T-helper 1 cell treated with Interleukin-12 subunit alpha and Interleukin-12 subunit beta and Interleukin-4 antibody, amounts not matched to agents 30 ng/mL and 1 ng/mL, for 36 hours (primary cell): ENCODE results near the gene RASL10B. TPM values are rescaled to one million over a fixed set of nuclear protein-coding genes. Genes with fewer than 3 reads are reported as not detected.

Experiments used
- intact Hi-C: fragments of 100-400 bp; cut with micrococcal nuclease; formaldehyde crosslinking; loops from one replicate; pipeline ENCODE4 v1.15.1; 2024
- total RNA-seq: library from RNA; stranded (reverse); gene quantifications from 2 replicates; pipeline ENCODE4 v1.2.3, GENCODE V29; 2022

The RASL10B gene
- total RNA-seq, 1 donor from 2014 or later = 0.29 TPM

- intact Hi-C loops = no loop called here
Observed at GRCh38 chr17:35790841-35791240, 59.4 kb downstream of the RASL10B start.

- intact Hi-C loops = no loop called here
Observed at GRCh38 chr17:35791681-35792350, 60.4 kb downstream of the RASL10B start.

Other genes starting within 250 kb of the RASL10B start
- 104 and 109 TPM in 2 replicates for gene SLFN12L, start 194.0 kb upstream of the RASL10B start, total RNA-seq
- gene SLFN14, start 170.8 kb upstream of the RASL10B start, total RNA-seq = 0.10 TPM in 1 of 2 replicates, not detected in the other
- 4.4 and 4.7 TPM in 2 replicates for gene PEX12, start 153.1 kb upstream of the RASL10B start, total RNA-seq
- 217 and 229 TPM in 2 replicates for gene AP2B1, start 144.3 kb upstream of the RASL10B start, total RNA-seq
- gene GAS2L2, start 21.6 kb downstream of the RASL10B start, total RNA-seq = not detected in 2 replicates
- gene C17orf50, start 29.2 kb downstream of the RASL10B start, total RNA-seq = not detected in 2 replicates
- not detected in 2 replicates for gene MMP28, start 64.0 kb downstream of the RASL10B start, total RNA-seq
- gene TAF15, start 77.8 kb downstream of the RASL10B start, total RNA-seq = 275 and 280 TPM in 2 replicates
- gene HEATR9, start 137.3 kb downstream of the RASL10B start, total RNA-seq = 0.56 and 0.85 TPM in 2 replicates
- gene CCL5, start 148.7 kb downstream of the RASL10B start, total RNA-seq = 112 and 114 TPM in 2 replicates
- 6.1 and 6.3 TPM in 2 replicates for gene RDM1, start 199.1 kb downstream of the RASL10B start, total RNA-seq
- not detected in 2 replicates for gene LYZL6, start 212.1 kb downstream of the RASL10B start, total RNA-seq
- not detected in 2 replicates for gene CCL16, start 249.9 kb downstream of the RASL10B start, total RNA-seq